ENCODE measurements around the gene TNRC6C.
A peak's percentile ranks its signal among the peaks of the same experiment; 100 is the strongest.
"Not testable (repeated sequence)": the region's sequence is repeated elsewhere in the genome, so short reads cannot be mapped to it uniquely, and the experiment has no call there.

TNRC6C gene

DNA sequence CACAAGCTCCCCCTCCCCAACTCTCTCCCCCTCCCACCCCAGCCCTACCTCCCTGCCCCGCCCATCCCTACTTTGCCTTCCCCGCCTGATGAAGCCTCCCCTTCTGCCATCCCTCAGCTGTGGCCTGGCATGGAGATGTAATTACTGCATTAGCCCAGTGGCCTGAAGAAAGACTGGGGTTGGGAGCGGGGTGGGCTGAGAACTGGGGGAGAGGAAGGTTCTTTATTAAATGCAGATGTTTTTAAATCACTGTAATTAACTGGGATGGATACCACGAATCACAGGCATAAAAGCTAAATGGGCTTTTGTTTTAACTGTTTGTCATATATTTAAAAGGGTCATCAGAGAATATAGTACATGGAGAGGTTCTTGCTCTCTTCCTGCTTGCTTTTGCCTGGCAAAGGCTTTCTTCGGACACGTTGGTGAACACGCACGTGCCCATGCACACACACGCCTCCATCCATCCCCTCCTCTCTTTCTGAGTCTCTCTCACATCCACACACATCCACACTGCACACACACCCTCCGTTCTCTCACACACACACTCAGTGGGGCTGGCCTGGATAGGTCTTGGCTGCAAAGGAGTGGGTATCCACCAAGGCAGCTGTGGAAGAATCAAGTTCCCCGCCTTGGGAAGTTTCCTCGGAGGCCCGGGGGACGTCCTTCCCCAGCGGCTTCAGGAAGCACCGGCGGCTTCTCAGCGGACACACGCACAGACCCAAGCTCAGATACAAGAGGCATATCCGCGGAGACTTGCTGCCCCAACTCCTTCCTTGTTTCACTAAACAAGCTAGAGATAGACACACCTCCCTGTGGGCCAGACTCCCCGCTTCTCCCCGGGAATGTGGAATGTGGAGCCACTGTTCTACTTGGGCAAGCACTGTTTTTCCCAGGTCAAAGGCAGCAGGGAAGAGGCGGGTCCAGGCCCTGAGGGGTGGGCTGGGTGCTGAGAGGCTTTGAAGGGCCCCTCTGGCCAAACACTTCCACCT lies 27.4 kb upstream of the TNRC6C start:
- DNase-seq = peak; percentile 66

DNA sequence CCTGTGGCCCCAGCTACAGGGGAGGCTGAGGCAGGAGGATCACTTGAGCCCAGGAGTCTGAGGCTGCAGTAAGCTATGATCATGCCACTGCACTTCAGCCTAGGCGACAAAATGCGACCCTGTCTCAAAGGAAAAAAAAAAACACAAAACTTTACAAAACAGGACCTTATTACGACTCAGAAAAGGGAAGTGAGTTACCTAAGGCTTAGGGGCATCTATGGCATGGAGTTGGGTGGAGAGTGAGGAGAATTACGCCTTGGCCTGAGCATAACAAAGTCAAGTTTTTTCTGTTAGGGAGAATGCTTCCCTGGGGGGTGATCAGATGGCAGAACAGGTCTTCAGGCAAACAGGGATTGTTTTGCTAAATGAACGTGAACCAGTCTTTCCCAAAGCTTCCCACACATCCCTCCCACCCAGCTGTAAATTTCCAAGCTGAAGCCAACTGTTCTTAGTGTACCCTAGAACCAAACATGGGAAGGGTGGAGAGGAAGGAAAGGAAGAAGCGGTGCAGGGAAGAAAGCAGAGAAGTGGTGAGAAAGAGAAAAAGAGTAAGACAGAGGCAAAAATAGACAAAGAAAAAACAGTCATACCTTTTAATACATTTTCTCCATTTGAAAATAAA lies 24.6 kb upstream of the TNRC6C start:
- peak; percentile 51 for DNase-seq

DNA sequence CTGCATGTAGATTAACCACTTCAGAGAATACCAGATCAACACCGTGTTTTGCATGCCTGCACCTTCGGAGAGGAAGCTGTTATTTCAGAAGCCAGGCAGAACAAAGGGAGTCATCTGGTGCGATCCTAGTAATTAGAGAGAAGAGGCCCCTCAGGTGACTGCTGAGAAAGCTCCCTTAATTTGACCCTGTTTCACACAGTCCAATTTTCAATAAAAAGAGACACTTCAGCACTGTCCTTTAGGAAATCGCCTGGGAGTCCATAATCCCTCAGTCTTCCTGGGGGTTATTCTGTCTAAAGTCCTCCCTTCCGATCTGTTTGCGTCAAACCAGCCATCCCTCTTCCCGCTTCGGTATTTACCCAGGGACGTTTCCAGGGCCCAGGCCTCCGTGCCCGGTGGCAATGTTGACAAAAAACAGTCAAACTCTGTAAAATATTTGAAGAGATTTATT lies 23.4 kb upstream of the TNRC6C start:
- DNase-seq = peak; percentile 61

DNA sequence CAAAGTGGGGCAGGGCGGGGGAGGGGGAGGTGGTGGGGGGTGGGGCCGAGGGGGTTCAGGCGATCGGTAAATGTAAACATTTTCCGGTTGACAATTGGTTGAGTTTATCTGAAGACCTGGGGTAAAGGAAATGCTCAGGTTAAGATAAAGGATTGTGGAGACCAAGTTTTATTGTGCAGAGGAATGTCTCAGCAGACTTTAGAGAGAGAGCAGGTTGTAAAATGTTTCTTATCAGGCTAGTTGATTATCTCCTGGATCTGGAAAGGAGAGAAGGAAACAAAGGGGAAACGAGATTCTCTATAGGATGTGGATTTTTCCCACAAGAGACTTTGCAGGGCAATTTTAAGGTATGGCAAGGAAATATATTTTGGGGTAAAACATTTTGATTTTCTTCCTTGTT lies 22.8 kb upstream of the TNRC6C start:
- not testable (repeated sequence) for DNase-seq

DNA sequence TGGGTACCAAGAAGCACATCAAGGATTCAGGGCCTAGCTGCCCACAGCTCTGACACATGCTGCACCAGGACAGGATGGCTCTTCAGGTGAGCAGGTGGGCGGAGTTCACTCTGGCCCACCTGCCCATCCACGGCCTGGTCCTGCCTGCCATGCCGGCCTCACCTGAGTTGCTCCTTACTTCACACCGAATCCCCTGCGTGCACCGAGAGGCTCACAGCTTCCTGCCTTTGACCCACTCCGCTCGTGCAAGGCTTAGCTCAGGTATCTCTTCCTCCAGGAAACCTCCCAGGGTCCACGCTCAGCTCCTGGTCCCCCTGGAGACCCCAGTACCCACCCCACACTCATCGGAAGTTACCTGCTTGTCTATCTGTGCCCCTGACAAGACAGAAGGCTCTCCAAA lies 21.6 kb upstream of the TNRC6C start:
- no peak for DNase-seq

DNA sequence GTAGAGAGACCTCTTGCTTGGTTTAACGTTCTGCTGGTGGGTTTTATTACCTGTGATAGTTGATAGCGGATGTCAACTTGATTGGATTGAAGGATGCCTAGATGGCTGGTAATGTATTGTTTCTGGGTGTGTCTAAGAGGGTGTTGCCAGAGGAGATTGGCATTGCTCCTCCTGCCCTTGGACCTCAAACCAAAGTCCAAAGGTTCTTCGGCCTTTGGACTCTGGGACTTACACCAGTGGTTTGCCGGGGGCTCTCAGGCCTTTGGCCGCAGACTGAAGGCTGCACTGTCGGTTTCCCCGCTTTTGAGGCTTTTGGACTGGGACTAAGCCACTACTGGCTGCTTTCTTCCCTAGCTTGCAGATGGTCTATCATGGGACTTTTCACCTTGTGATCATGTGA lies 17.5 kb upstream of the TNRC6C start:
- no peak for DNase-seq

DNA sequence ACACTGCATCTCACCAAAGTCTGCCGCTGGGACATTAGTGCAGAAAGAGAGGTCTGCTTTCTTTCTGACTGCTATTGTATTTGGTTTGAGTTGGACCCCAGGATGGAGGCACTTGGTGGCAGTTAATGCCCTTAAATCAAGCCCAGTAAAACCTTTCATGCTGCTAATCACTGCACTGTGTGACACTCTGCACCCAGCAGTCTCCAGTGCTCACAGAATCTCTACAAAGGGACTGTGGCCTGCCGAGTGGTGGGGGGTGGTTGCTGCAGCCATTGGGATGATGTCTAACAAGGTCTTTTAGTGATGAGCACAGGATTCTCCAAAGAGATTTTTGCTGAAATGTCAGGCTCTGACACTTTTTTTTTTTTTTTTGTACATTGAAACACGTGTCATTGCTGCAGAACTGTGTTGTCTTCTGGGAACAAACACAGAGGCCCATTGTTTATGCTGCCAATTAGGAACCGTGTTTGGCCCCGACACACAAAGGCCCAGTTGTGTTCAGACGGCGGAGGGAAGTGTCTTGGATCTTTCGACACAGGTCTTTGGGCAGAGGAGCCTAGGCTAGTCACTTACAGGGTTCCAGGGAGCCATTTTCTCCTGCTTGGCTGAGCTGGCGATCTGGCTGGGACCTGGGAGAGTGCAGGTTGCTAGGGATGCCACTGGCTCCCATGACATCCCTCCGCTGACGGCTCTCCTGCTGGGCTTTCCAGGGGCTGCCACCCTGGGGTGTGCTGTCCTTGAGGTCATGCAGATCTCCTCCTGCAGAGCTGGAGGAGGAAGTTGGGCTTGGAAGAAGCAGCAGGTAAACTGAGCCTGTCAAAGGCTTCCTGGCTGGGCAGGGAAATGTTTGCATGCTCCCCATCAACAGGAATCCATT lies 16.2 kb upstream of the TNRC6C start:
- peak; percentile 91 for DNase-seq

DNA sequence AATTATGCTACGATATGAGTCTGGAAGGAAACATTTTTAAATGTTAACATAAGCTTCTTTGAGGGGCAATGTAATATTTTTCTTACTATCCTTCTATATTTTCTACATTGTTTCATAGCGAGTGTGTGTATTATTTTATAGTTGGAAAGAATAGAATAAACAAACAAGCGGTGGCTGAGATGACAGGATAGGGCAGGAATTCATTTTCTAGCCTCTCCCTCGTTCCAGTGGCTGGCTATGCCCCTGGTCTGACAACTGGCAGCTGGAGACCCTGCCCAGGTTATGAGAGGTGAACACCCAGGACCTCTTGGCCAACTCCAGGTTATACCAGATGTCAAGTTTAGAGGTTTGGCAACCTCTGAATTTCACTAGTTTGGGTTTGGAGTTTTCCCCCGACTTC lies 14.5 kb upstream of the TNRC6C start:
- no peak for DNase-seq

DNA sequence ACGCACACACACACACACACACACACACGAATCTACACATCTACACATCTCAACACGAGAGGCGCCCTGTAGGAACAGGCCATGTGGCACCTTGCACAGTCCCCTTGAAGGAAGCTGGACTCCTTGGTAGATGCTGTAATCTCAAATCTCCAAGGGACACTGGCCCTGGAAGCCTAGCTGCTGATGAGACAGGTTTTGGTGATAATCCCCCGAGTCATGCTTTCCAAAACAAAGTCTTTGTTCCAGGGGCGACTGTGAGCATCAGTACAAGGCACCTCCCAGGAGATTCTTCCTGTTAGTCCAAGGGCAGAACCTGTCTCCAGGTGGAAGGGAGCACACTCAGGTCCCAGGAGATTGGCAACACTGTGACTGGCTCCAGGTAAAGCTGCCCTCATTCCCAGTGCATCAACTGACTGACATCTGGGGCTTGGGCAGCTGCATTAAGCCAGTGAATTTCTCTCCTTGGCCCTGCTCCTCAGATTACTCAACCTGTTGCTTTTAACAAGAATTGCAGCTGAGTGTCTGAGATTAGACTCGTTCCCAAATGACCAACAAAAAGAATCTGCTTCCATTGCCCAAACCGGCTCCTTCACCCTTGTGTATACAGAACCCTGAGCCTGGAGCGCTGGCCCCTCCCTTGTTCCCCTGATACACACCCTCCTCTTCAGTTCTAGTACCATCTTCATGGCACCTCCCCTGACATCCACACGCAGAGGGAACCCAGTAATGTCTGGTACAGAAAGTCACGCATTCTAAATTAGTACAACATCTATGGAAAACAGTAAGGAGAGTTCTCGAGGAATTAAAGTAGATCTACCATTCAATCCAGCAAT lies 13.9 kb upstream of the TNRC6C start:
- no peak for DNase-seq

DNA sequence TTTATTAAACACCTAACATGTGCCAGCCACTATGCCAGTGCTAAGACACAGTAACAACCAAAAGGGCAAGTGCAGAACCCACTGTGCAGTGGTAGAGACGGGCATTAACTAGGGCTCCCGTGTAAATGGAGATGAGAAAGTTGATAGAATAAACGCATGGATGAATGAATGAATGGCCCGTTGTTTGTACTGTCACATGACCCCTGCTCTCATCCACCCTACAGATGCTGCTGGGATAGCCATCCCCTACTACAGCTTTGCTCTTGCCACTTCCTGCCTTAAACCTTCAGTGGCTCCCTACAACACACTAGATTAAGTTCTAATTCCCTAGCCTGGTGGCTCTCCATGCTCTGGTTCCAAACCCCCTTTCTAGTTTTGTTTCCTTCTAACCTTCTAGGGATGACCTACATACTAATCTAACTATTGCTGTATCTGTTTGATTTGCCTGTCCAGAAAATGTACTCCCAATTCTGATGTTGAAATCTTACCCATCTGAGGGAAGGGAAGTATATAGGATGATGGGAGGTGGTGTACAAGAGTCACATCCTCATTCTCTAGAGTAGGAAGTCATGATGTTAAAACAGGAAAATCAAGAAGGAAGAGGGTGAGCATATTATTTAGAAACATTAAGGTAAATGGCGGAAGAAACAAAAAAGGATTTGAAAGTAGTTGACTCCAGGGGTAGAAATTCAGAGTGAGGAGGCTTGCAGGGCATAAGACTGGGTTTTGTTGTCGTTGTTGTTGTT lies 11.4 kb upstream of the TNRC6C start:
- DNase-seq = no peak

DNA sequence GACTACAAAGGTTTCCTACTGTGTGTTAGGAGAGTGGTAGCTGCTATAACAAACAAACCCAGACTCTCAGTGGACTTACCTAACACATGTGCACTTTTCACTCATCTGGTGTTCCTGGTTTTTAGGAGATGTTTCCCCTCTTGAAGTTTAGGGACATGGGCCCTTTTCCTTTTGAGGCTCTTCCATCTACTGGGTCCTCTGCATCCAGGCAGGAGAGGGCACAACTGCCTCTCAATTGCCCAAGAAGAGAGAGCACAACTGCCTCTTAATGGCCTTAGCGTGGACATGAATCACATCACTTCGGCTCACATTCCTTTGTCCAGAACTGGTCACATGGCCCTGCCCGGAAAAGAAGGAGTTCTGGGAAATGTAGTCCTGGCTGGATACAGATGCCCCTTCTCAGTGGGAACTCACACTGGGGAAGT lies 9.8 kb upstream of the TNRC6C start:
- DNase-seq = peak; percentile 87

DNA sequence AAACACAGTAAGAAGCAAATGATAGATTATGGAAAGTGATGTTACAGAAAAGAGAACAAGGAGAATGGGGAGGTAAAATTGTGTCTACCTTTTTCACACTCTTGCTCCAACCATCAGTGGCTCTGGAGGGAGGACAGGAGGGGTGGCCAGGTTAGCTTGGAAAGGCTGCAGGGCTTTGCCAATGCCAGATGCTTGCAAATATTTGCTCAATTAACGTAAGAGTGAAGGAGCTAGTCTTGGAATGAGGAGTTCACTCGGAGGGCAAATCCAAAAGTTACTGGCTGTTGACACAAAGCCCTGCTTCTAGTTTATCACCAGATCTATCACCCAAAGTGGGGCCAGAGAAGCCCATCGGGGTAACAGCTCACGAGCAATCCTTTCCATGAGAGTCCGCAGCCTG lies 7.4 kb upstream of the TNRC6C start:
- no peak for DNase-seq

DNA sequence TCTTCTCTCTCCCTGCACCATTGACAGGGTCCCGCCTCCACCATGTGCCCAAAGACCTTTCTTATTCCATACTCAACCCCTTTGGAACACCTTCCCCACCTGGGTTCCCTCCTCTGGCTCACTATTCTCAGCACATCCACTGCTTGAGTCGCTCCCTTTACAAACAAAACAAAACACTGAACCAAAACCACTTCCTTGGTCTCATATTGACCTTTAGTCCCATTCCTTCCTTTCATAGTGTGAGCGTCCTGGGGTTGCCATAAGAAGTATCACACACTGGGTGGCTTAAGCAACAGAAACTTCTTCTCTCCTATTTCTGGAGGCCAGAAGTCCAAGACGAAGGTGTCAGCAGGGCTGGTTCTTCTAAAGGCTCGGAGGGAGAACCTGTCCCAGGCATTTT lies 6.1 kb upstream of the TNRC6C start:
- DNase-seq = no peak

DNA sequence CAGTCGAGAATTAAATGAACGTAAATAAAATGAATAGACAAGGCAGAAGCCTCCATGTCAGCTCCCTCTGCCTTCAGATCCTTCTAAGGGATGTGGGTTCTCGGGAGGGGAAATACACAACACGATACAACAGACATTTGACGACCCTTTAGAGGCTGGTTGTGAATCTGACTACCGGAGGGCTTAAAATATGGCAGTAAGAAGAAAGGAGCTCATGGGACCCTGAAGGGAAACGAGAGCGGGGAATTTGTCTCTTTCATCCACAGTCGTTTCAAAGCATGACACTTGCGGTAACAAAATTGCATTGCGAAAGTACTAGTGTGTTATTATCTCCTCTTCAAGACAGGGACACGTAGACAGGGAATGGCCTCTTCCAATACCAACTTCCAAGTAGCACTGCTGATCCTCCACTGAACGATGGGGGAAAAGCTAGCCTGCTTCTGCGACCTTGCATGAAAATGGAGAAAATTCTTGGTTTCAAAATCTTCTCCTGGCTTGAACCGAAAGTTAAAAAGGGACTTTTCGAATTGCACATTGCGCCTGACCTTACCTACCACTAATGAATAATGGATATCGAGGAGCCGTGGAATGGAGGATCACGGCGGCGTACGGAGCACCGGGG lies 1.2 kb upstream of the TNRC6C start:
- no peak for DNase-seq

DNA sequence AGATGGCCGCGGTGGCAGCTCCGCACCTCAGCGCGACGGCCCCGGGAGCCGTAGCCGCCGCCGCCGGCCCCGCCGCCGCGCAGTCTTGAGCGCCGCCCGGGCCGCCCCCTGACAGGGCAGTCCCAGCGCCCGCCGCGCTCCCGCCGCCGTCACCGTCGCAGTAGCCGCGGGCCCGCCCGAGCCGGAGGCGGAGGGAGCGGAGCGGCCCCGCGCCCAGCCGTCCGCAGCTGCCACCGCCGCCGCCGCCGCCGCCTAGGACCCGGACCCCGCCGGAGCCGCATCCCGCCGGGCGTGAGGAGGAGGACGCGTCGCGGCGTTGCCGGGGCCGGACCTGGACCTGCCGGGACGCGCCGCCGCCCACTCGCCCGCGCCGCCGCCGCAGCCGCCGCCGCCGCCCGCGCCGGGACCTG lies 218 bp downstream of the TNRC6C start:
- no peak for DNase-seq

DNA sequence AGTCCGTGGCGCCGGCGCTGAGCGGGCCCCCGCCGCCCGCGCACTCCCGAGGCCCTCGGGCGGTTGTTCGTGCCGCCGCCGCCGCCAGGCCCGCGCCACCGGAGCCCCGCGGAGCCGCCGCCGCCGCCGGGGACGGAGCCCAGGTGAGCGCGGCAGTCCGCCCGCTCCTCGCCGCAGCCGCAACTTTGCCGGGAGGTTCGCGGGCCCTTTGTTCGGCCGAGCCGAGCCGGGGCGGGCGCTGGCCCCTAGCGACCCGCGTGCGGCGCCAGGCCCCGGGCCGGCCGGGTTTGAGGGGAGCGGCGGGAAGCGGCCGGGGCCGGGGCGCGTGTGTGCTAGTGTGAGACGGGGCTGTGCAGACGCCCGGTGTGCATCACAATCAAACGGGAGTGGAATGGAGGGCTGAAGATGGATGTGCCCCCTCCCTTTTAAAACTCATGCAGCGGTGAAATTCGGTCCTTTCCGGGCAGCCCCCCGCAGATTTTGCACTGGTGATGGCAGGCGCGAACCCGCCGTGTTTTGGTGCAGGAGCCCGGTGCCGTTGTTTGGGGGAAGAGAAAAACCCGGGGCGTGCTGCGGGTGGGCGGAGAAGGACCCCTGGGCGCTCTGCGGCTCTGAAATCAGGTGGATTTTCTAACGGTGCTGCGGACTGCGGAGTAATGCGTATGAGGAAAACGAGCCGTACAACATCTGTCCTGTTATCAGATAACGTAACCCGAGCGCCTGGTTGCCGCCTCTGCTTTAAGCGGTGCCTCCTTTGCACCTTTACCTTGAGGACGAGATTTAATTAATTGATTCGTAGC lies 823 bp downstream of the TNRC6C start:
- DNase-seq = peak; percentile 62

DNA sequence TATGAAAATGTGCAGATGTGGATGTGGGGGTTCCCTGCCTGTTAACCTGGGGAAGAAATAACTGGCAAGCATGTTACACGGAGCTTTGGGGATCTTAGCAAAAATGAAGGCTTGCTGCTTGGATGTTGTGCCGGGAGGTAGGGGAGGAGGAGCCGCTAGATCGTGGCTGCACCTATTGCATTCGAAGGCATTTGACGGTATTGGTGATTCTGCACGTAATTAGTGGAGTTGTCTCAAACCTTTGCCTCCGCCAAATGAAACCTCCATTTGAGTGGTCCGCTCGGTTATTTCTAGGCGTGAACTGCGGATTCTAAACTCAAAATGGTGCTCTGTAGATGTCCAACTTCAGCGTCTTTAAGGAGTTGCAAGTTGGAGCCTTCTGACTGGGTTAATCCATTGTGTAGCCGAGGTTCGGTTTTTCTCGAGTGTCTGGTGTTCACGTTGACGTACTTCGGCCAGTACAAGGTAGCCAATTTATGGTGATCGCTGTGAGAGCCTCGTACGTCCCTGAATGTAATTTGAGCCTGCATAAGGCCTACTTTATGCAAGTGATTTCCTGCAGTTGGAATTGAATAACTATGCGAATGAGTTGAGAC lies 1.5 kb downstream of the TNRC6C start:
- DNase-seq = no peak

DNA sequence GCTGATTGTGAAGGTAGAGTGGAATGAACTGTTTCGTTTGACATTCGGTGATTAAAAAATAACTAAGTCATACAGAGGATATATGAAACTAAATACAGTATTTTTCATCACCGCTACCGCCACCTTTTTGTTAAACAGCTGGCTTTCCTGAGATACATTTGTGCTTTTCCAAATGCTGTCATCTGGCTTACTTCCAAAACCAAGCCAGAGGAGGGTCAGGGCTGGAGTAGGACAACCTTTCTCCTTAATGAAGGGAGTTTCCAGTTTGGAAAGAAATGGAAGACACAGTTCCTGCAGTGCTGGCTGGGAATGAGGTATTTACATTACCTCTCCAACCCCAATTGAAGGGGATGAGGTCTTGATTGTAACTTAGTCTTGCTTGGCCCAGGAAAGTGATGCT lies 3.2 kb downstream of the TNRC6C start:
- no peak for DNase-seq

DNA sequence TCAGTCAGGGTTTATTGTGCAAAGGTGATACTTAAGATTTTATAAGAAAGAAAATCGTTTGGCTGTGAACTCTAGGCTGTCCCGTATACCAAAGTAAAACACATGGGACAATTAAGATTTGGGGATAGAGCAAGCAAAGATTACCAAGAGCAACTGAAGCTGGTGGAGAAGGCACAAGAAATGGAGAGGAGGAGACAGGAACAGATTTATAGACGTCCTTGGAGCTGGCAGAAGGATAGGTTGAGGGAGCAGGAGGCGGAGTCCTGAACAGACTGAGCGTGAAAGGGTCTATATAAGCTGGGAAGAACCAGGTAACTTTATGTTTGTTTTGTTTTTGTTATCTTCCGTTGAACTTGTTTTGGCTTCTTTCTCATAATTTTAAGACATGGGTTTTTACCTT lies 3.8 kb downstream of the TNRC6C start:
- DNase-seq = no peak

DNA sequence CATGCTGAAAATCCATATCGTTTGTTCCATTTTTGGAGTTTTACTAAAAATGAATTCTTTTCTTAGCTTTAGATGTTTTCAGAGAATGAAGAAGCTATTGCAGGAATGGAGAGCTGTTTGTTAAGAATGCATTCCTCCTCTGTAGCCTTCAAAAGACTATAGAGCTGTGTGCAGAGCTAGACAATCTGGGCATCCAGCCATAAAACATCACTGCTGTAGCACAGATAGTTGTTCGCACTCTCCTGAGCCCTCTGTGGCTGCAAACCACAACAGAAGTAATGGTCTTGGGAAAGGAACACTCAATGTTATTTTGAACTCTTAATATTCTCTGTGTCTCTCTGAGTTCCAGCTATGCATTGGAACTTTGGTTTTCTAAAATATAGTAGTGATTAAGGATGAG lies 4.9 kb downstream of the TNRC6C start:
- no peak for DNase-seq

Measured in islet precursor cell (in vitro differentiated cells).